GM13976 (cell line): Measurements from ENCODE around the gene ARMH3.
A peak's percentile ranks its signal among the peaks of the same experiment; 100 is the strongest.

ENCODE experiments used
- DNase-seq: peaks from one replicate; pipeline ENCODE4 v3.0.0; 2012; ENCODE audit warnings: low spot score
- CTCF ChIP-seq: IDR thresholded peaks from 2 replicates; pipeline ENCODE4 v1.5.1; 2012; ENCODE audit warnings: borderline replicate concordance, mild to moderate bottlenecking; ENCODE audit not compliant: insufficient read depth; ENCODE audit errors: extremely low read depth, missing control alignments, control extremely low read depth
- in situ Hi-C: fragments of 300-500 bp; cut with MboI; formaldehyde crosslinking; loops from one replicate; pipeline ENCODE4 v1.12.0; 2022; ENCODE audit warnings: low sequenced_read_pairs, mixed read lengths, inconsistent platforms; ENCODE audit not compliant: unreplicated experiment

ARMH3 gene

GRCh38 chr10:101874252-101874651, 181.7 kb downstream of the ARMH3 start:
- DNase-seq, result no peak
- in situ Hi-C loops, result no loop called here
- no peak for TF ChIP-seq CTCF

GRCh38 chr10:101867931-101868330, 188.0 kb downstream of the ARMH3 start:
- in situ Hi-C loops, result no loop called here
- TF ChIP-seq CTCF, result no peak
- no peak for DNase-seq

GRCh38 chr10:101859530-101859929, 196.4 kb downstream of the ARMH3 start:
- no peak for DNase-seq
- in situ Hi-C loops, result no loop called here
- TF ChIP-seq CTCF, result no peak

- TF ChIP-seq CTCF, result no peak
- peak; percentile 55 for DNase-seq
- in situ Hi-C loops, result no loop called here
These were observed 197.1 kb downstream of the ARMH3 start for GRCh38 chr10:101858723-101859500.

GRCh38 chr10:101857802-101858476, 198.0 kb downstream of the ARMH3 start:
- in situ Hi-C loops, result no loop called here
- no peak for DNase-seq
- no peak for TF ChIP-seq CTCF

GRCh38 chr10:101856626-101857025, 199.3 kb downstream of the ARMH3 start:
- no peak for DNase-seq
- in situ Hi-C loops, result no loop called here
- TF ChIP-seq CTCF, result no peak
